HL-60 (cell line): ENCODE measurements around the gene ABHD10.

ENCODE experiments used
- GABPA ChIP-seq: IDR thresholded peaks from 2 replicates; pipeline ENCODE4 v1.6.1; 2012; ENCODE audit warnings: low read depth
- TF ChIP-seq, protein P1 (sequence below): IDR thresholded peaks from one replicate; pipeline ENCODE4 v1.5.1; 2011; ENCODE audit warnings: low read length, control low read depth, inconsistent platforms; ENCODE audit not compliant: insufficient read depth

DNA sequence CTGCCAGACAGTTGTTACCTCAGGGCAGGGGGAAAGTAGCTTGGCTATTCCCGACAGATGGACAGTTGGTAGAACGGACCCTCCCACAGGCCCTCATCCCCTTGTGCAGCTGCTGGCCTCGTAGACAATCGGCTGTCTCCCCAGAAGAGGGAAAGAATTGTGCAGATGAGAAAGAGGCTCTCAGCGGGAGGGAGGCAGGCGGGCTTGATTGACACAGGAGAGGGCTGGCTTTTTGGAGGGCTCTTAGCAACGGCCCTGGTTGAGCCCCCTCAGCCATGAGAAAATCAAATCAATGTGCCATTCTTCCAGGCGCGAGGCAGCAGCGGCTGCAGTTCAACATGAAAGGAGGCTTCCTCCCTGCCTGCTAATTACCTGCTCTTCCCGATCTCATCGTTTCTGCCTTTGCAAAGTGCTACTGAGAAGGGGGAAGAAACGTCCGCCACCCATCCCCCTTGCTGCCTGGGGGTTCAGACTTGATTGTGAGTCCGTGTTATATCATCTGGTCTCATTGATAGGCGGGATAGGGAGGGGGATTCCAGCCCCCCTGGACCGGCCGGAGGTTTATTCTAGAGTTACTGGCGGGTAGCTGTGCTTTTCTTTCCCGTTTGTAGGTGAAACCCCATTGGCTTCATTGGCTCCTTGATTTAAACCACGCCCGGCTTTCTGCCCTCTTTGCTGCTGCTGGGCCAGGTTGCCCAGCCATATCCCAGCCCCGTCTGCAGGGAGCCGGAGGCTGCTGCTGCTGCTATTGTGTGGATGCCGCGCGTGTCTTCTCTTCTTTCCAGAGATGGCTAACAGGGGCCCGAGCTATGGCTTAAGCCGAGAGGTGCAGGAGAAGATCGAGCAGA, 20.0 kb downstream of the ABHD10 start, which contains the start of gene TAGLN3:
- no peak for TF ChIP-seq GABPA
- TF ChIP-seq, protein P1, sequence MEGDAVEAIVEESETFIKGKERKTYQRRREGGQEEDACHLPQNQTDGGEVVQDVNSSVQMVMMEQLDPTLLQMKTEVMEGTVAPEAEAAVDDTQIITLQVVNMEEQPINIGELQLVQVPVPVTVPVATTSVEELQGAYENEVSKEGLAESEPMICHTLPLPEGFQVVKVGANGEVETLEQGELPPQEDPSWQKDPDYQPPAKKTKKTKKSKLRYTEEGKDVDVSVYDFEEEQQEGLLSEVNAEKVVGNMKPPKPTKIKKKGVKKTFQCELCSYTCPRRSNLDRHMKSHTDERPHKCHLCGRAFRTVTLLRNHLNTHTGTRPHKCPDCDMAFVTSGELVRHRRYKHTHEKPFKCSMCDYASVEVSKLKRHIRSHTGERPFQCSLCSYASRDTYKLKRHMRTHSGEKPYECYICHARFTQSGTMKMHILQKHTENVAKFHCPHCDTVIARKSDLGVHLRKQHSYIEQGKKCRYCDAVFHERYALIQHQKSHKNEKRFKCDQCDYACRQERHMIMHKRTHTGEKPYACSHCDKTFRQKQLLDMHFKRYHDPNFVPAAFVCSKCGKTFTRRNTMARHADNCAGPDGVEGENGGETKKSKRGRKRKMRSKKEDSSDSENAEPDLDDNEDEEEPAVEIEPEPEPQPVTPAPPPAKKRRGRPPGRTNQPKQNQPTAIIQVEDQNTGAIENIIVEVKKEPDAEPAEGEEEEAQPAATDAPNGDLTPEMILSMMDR: no peak
